NCI-H345 treated with DMSO at 0.1 percent for 48 hours (cell line): ENCODE measurements around the gene TMEM202.
"Not testable (repeated sequence)": the region's sequence is repeated elsewhere in the genome, so short reads cannot be mapped to it uniquely, and the experiment has no call there.

Experiments
- DNase-seq: peaks from one replicate; lab custom pipeline; 2025; ENCODE audit not compliant: unreplicated experiment; lab: John Stamatoyannopoulos, UW

Gene TMEM202

DNA sequence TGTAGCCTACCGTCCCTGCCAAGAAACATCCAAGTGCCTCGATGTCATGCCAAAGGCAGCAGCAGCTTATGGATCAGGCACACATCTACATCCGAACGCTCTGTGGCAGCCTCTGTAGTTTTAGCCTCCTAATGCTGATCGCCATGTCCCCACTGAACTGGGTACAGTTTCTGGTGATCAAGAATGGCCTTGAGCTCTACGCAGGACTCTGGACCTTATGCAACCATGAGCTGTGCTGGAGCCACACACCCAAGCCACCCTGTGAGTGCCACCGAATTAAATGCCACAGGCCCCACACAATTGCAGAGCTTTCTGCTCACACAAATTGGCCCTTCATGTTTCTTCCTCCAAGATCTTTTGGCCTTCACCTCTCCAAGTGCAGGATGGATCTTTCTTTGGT is 543 bp downstream of the TMEM202 start:
- no peak for DNase-seq

DNA sequence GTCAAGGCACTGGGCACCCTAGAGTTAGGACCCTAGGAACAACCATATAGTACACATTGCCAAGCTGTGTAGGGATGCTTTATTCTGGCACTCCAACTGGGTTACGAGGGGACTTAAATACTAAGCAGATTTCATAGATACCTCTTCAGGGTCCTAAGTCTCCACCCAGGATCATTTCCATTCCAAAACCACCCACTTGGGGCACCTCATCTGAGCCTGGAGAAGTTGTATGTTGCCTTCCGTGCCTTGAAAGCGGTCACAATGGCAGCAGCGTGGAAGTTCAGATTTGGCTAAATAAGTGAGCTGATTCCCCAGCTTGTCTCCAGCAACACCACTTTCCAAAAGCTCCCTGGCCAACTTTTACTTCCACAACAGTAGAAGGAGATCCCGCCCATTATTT is 4.6 kb downstream of the TMEM202 start:
- DNase-seq = no peak

DNA sequence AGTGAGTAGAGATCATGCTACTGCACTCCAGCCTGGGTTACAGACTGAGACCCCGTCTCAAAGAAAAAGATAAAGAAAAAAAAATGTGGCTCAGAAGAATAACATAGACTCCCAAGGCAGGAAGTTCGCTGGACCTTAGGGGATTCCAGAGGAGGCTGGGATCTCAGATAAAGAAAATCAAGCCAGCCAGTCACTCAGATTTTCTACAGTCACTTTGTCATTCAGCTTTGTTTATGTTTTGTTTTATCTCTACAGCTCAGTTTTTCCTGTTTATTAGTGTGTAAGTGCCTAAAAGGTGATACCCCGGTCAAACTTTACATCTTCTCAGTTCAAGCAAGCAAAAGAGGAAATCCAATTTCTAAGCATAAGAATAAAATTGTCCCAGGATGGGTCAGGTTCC is 6.3 kb downstream of the TMEM202 start:
- DNase-seq = no peak

DNA sequence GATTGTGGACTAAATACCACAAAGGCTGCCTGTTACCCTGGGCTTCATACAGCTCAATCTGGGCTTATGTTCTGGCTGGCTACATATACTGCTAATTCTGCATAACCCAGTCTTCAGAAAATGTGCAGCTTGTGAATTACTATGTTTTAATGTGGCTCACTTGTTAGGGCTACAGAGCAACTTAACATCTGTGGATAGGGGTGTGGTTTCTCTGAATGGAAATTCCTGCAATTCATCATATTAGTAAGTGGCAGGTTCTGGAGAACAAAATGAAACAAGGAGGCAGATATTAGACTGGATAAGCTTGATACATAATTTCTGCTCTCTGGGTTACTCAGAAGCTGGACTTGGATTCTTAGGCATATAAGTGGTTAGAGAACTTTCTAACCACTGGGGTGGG is 6.7 kb downstream of the TMEM202 start:
- DNase-seq = no peak

DNA sequence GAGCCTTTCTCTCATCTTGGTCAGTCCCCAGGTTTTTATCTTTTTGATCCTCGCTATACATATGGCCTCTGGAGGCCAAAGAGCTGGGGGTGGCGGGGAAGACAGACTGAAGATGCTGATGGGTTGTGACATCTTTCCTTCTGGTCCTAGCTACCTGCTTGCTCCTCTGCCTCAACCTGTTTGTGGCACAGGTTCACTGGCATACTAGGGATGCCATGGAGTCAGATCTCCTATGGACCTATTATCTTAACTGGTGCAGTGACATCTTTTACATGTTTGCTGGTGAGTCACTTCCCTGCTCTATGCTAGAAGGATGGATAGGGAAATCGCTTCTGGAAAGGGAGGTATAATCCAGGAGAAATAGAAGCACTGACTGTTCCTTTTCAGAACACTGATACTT is 8.8 kb downstream of the TMEM202 start:
- no peak for DNase-seq

DNA sequence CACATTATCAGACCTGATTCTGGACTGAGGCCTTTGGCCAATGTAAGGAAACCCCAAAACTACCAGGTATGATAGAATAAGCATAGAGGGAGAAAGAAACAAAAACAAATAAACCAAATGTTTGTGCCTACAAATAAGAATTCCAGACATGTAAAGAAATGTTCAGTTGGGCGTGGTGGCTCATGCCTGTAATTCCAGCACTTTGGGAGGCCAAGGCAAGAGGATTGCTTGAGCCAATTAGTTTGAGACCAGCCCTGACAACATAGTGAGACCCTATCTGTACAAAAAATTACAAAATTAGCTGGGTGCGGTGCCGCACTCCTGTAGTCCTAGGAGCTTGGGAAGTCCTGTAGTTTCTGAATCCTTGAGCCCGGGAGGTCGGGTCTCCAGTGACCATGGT is 13.0 kb downstream of the TMEM202 start:
- no peak for DNase-seq

DNA sequence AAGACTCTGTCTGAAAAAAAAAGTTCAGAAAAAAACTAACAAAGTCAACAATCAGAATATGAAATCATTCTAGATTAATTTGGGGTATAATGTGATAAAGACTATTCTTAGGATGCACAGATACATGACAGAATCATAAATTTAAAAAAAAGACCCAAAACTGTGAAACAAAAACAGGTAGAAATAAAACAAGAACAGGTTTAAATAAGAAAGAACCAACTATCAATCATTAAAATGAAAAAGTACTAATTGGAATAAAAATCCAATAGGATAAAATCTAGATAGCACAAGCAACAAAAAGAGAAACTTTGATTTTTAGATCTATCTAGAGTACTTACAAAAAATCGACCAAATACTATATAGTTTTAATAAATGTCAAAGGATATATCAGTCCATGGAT is 13.4 kb downstream of the TMEM202 start:
- no peak for DNase-seq

DNA sequence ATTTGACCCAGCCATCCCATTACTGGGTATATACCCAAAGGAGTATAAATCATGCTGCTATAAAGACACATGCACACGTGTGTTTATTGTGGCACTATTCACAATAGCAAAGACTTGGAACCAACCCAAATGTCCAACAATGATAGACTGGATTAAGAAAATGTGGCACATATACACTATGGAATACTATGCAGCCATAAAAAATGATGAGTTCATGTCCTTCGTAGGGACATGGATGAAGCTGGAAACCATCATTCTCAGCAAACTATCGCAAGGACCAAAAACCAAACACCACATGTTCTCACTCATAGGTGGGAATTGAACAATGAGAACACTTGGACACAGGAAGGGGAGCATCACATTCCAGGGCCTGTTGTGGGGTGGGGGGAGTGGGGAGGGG is 15.2 kb downstream of the TMEM202 start:
- not testable (repeated sequence) for DNase-seq

DNA sequence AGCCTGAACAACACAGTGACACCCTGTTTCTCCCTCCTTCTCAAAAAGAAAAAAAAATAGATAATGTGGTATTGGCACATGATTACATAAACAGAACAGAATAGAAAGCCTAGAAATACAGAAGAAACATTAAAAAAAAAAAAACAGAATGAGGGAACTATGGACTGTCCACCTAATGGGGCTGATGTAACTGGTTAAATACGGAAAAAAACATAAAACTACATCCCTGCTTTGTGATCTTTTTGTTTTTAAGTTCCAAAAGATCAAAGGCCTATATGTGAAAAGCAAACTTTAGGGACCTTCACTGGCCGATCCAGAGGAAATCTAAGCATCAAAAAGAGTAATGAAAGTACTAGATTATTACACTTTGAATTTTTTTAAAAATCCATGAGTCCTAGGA is 17.2 kb downstream of the TMEM202 start:
- DNase-seq = no peak

DNA sequence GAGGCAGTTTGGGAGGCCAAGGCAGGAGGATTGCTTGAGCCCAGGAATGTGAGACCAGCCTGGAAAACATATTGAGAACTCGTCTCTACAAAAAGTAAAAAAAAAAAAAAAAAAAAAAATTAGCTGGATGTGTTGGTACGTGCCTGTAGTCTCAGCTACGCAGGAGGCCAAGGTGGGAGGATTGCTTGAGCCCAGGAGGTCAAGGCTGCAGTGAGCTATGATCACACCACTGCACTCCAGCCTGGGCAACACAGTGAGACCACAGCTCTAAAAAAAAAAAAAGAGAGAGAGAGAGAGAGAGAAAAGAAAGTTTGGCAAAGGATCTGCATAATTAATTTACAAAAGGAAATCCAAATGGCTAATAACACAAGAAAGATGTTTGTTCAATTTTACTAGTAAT is 21.7 kb downstream of the TMEM202 start:
- not testable (repeated sequence) for DNase-seq

DNA sequence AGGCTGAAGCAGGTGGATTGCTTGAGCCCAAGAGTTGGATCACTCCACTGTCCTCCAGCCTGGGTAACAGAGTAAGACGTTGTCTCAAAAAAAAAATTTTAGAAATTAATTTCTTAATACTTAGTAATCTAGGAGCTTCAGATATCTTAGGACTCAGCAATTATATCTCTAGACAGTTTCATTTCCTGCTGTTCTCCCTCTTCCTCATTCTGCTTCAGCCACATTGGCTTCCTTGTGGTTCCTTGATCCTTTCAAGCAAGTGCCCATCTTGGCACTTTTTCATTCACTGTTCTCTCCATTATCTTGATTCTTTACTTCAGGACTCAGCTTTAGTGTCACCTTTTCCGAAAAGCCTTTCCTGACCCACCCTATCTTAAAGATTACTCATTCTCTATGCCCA is 22.5 kb downstream of the TMEM202 start:
- no peak for DNase-seq

DNA sequence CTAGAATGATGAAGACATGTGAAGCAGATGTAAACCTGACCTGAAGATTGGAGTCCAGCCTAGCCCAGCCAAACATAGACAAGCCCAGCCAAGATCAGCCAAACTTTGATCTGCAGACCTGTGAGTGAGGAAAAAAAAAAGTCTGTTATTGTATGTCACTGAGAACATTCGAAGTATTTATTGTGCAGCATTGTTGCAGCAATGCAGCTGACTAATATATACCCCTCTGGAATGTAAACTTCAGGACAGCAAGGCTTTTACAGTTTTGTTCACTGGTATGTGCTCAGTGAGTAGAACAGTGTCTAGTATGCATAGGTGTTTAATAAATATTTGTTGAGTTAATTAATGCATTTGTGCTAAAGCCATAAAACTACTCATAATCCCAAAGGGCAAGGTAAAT is 23.4 kb downstream of the TMEM202 start:
- no peak for DNase-seq

DNA sequence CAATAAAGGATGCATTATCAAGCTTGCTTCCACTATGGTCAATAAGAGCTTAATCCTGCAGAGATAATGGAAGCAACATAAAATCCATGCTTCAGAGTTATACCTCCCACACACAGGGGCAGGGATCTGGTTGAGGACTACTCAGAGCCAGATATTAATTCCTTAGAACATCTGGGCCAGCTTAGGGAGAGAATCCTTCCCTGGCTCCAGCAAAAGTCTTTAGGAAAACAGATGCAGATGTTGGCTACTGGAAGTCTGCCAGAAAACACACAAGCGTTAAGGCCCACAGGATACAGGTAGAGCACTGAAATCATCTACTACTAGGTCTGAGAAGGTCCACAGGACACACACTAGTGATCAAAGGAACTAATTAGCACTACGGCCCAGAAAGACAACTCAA is 25.2 kb downstream of the TMEM202 start:
- no peak for DNase-seq

DNA sequence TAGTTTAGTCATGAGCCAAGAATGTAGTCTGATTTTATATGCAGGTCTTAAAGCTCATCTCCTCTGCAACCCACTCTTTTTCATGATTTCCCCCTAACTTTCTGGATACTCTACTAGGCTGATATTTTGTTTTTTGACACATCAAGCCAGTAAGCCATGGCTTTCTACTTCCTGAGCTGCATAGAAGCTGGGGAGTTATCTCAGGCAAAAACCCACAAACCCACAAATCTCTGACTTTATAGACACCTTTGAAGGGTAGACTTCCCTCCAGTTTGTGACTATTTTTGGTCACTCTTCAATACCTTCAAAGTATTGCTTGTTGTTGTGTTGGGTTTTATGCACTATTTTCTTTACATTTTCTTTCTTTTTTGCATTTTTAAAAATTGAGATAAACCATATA is 28.6 kb downstream of the TMEM202 start:
- no peak for DNase-seq

DNA sequence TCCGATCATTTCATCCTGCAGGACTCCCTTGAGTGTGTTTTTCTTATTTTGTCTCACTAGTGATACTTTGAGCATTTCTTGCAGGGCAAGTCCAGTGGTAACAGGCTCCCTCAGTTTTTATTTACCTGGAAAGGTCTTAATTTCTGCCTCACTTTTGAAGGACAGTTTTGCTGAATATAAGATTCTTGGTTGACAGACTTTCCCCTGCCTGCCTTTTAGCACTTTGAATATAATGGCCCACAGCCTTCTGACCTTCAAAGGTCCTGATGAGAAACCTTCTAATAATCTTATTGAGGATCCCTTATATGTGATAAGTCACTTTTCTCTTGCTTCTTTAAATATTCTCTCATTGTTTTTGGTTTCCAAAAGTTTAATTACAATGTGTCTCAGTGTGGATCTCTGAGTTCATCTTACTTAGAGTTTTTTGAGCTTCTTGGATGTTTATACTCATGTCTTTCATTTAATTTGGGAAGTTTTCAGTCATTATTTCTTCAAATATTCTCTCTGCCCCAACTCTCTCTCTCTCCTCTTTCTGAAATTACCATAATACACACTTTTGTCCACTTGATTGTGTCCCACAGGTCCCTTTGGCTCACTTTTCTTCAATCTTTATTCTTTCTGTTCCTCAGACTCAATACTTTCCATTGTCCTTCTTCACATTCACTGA is 39.7 kb downstream of the TMEM202 start:
- no peak for DNase-seq

DNA sequence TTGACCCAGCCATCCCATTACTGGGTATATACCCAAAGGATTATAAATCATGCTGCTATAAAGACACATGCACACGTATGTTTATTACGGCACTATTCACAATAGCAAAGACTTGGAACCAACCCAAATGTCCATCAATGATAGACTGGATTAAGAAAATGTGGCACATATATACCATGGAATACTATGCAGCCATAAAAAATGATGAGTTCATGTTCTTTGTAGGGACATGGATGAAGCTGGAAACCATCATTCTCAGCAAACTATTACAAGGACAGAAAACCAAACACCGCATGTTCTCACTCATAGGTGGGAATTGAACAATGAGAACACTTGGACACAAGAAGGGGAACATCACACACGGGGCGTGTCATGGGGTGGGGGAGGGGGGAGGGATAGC is 44.7 kb downstream of the TMEM202 start:
- not testable (repeated sequence) for DNase-seq

DNA sequence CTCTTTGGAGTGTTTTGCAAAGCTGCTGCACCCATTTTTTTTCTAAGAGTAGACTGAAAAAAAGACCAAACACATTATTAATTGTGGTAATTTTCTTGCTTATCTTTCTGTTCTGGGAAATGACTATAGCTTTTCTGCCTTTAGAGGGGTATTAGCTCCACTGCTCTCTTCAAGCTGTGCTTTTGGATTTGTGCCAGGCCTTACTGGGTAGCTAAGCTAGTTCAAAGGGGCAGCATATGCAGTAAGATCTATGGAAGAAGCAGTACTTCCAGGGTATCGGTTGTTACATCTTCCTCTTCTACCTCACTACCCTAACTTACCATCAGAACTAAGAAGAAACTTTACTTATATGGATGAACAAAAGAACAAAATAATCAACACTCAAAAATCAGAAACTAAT is 47.3 kb downstream of the TMEM202 start:
- DNase-seq = no peak

DNA sequence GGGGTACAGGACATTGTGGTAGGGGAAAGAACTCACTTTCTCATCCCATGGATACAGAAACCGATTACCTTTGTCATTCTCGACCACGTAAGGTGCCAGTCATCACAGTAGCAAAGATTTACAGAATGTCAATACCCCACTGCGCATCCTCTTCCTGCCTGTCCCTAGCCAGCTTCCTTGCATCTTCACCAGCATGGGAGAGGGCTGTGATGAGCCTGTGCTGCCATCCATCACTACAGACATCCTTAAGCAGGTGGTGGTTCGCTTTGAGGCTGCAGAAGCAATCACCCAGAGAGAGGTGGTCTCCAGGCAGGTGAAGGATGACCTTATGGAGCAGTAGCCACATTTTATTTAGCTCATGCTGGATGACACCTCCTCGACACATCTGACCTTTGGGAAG is 52.7 kb downstream of the TMEM202 start:
- DNase-seq = no peak

DNA sequence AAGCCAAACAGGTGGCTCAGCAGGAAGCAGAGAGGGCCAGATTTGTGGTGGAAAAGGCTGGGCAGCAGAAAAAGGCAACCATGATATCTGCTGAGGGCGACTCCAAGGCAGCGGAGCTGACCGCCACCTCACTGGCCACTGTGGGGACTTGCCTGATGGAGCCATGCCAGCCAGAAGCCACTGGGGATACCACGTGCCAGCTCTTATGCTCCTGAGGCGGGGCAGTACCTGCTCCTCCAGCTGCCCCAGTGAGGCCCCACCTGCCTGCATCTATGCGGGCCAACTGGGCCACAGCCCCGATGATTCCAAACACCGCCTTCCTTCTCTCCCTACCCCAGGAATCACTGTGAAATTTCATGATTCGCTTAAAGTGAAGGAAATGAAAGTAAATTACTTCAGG is 53.1 kb downstream of the TMEM202 start:
- no peak for DNase-seq

DNA sequence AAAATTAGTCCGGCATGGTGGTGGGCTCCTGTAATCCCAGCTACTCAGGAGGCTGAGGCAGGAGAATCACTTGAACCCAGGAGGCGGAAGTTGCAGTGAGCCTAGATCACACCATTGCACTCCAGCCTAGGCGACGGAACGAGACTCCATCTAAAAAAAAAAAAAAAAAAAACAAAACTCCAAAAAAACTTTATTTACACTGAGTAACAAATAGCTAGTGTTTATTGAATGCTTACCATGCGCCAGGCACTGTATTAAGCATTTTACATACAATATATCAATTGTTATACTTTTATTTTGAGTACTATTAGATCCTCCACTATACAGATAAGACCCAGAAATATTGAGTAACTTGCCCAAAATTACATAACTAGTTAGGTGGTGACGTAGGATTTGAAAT is 58.6 kb downstream of the TMEM202 start:
- no peak for DNase-seq
